GM21786 (cell line): Measurements from ENCODE around the gene LGALS1.
"Not testable (repeated sequence)": the region's sequence is repeated elsewhere in the genome, so short reads cannot be mapped to it uniquely, and the experiment has no call there.

Source experiments
- ATAC-seq: cut with Tn5 transposase; IDR thresholded peaks from one replicate; pipeline ENCODE4 v1.9.1; 2021; ENCODE audit not compliant: unreplicated experiment

LGALS1 gene

GRCh38 chr22:37714634-37715033 lies 39.2 kb downstream of the LGALS1 start:
- ATAC-seq, result no peak

- ATAC-seq, result no peak
Observed at GRCh38 chr22:37715760-37716159, 40.3 kb downstream of the LGALS1 start.

GRCh38 chr22:37716708-37717107 lies 41.3 kb downstream of the LGALS1 start:
- no peak for ATAC-seq

GRCh38 chr22:37717235-37717634 lies 41.8 kb downstream of the LGALS1 start:
- ATAC-seq, result not testable (repeated sequence)

- not testable (repeated sequence) for ATAC-seq
Observed at GRCh38 chr22:37717746-37718305, 42.4 kb downstream of the LGALS1 start.

- ATAC-seq, result no peak
Observed at GRCh38 chr22:37725551-37726240, 50.3 kb downstream of the LGALS1 start.

GRCh38 chr22:37726241-37726887 lies 50.9 kb downstream of the LGALS1 start:
- ATAC-seq, result no peak

- no peak for ATAC-seq
Observed at GRCh38 chr22:37728620-37729019, 53.2 kb downstream of the LGALS1 start.
